K562 (cell line): Measurements from ENCODE around the gene SLC4A2. TPM values are rescaled to one million over a fixed set of nuclear protein-coding genes. Genes with fewer than 3 reads are reported as not detected.

Experiments used
- CTCF ChIP-seq, 3 experiments: IDR thresholded peaks in 2 of 3; conservative IDR thresholded peaks in 1 of 3; 2 replicates each; pipeline ENCODE4 v1.5.1; 2011 to 2012; ENCODE audit warnings: low read length in 3 of 3, mild to moderate bottlenecking in 3 of 3, control low read depth in 2 of 3, improper control_type of control experiment in 1 of 3, inconsistent platforms in 1 of 3, low read depth in 1 of 3, mixed read lengths in 1 of 3, moderate library complexity in 1 of 3; ENCODE audit not compliant: insufficient read depth in 2 of 3
- ERF ChIP-seq: fragments of 450-650 bp; formaldehyde crosslinking; IDR thresholded peaks from 2 replicates; pipeline ENCODE4 v1.4.0; 2020; ENCODE audit warnings: mild to moderate bottlenecking, mixed read lengths
- GABPA ChIP-seq: fragments of 200-800 bp; sonication (Bioruptor generic); conservative IDR thresholded peaks from 2 replicates; pipeline ENCODE4 v1.6.1; 2016; ENCODE audit warnings: low read depth, missing genetic modification characterization, missing compliant biosample characterization
- GTF2E2 ChIP-seq: fragments of 200-800 bp; sonication (Bioruptor generic); IDR thresholded peaks from 2 replicates; pipeline ENCODE4 v1.6.1; 2016; ENCODE audit warnings: missing genetic modification characterization, missing compliant biosample characterization
- HNRNPK ChIP-seq: fragments of 200-400 bp; formaldehyde crosslinking; IDR thresholded peaks from one replicate; pipeline ENCODE4 v1.6.1; 2018; ENCODE audit warnings: mild to moderate bottlenecking, low read depth, low read length; ENCODE audit not compliant: poor library complexity, severe bottlenecking
- JUN ChIP-seq, 2 experiments: sonication (generic) in 1 of 2; formaldehyde crosslinking in 1 of 2; IDR thresholded peaks; 2 replicates each; pipeline versions ENCODE4 v1.6.1 to v1.8.0; 2012 to 2022; ENCODE audit warnings: borderline replicate concordance in 2 of 2, mild to moderate bottlenecking in 2 of 2, improper control_type of control experiment in 1 of 2, low read depth in 1 of 2, low read length in 1 of 2, missing genetic modification reagents in 1 of 2
- MED1 ChIP-seq: sonication (generic); formaldehyde crosslinking; IDR thresholded peaks from 2 replicates; pipeline ENCODE4 v1.8.1; 2023; ENCODE audit warnings: missing genetic modification reagents, borderline replicate concordance
- PBX2 ChIP-seq, 2 experiments: IDR thresholded peaks in 1 of 2; conservative IDR thresholded peaks in 1 of 2; 2 replicates each; pipeline ENCODE4 v1.6.1; 2016; ENCODE audit warnings: low read depth in 2 of 2, mild to moderate bottlenecking in 1 of 2, missing compliant biosample characterization in 1 of 2, missing genetic modification characterization in 1 of 2, moderate library complexity in 1 of 2
- PHB2 ChIP-seq: fragments of 450-650 bp; IDR thresholded peaks from 2 replicates; pipeline ENCODE4 v1.6.1; 2017; ENCODE audit warnings: low read depth
- SMAD3 ChIP-seq: fragments of 450-650 bp; formaldehyde crosslinking; conservative IDR thresholded peaks from 2 replicates; pipeline ENCODE4 v1.4.0; 2020; ENCODE audit warnings: mild to moderate bottlenecking
- STAG1 ChIP-seq: sonication (generic); formaldehyde crosslinking; IDR thresholded peaks from 2 replicates; pipeline ENCODE4 v1.5.0; 2020; ENCODE audit warnings: missing genetic modification reagents, borderline replicate concordance
- TAF9B ChIP-seq: fragments of 450-650 bp; IDR thresholded peaks from 2 replicates; pipeline ENCODE4 v1.6.1; 2018; ENCODE audit warnings: mild to moderate bottlenecking; ENCODE audit not compliant: partially characterized antibody
- TCF7 ChIP-seq: sonication (generic); IDR thresholded peaks from 2 replicates; pipeline ENCODE4 v1.6.1; 2016; ENCODE audit warnings: antibody characterized with exemption, borderline replicate concordance
- ZNF175 ChIP-seq: fragments of 200-800 bp; sonication (Bioruptor generic); IDR thresholded peaks from 2 replicates; pipeline ENCODE4 v1.6.1; 2016; ENCODE audit warnings: low read depth, mild to moderate bottlenecking, missing genetic modification characterization, missing compliant biosample characterization
- ZNF324 ChIP-seq: fragments of 250-450 bp; sonication (Bioruptor Pico); IDR thresholded peaks from 2 replicates; pipeline ENCODE4 v1.4.0; 2020; ENCODE audit warnings: mild to moderate bottlenecking
- ZNF518B ChIP-seq: fragments of 250-450 bp; sonication (Bioruptor Pico); IDR thresholded peaks from 2 replicates; pipeline ENCODE4 v1.5.0; 2021; ENCODE audit warnings: mild to moderate bottlenecking, moderate library complexity
- polyA plus RNA-seq, 8 experiments: library from polyadenylated mRNA; depleted of rRNA in 4 of 8; stranded (reverse) in 5 of 8; unstranded in 3 of 8; fragments of >200 nt; fragmentation: Nextera tagmentation in 2 of 8; fragmentation: Illumina TruSeq in 1 of 8; extraction: Ambion mirVana in 2 of 8; extraction: Trizol in 1 of 8; gene quantifications; 2 replicates each; pipeline versions ENCODE4 v1.2.1 to v1.2.3, GENCODE V29; 2011 to 2014; ENCODE audit warnings: inconsistent platforms in 1 of 8, missing spikeins in 1 of 8
- total RNA-seq, 7 experiments: library from RNA; depleted of rRNA in 6 of 7; stranded (reverse); fragments of >200 nt in 6 of 7; fragmentation: Illumina TruSeq in 2 of 7; extraction: Trizol in 2 of 7; gene quantifications; 2 replicates each; pipeline versions ENCODE4 v1.2.1 to v1.2.3, GENCODE V29; 2011 to 2021; ENCODE audit warnings: low replicate concordance in 1 of 7

SLC4A2 gene
- total and polyA plus RNA-seq, 9 of the 15 experiments (the other 6 are each of a cell fraction or from before 2014, with no cell fraction given) = 11.4 to 375 (median 130) TPM

- TF ChIP-seq SMAD3 (CRISPR knock-in tag) = no peak
- TF ChIP-seq JUN (IDR thresholded peaks at IDR 0.05; ENCODE audit: borderline replicate concordance, low read depth, low read length) = peak; percentile 73; the same call in 1 of the 2 replicates
- TF ChIP-seq JUN (CRISPR knock-in tag; IDR thresholded peaks at IDR 0.05; ENCODE audit: borderline replicate concordance) = no peak
- TF ChIP-seq GABPA (tag) = no peak
- TF ChIP-seq ZNF175 (CRISPR knock-in tag) = peak; percentile 93
- TF ChIP-seq STAG1 (CRISPR knock-in tag) = no peak
- TF ChIP-seq ERF (CRISPR knock-in tag) = peak; percentile 67; the same call in 1 of the 2 replicates
- TF ChIP-seq ZNF324 (CRISPR knock-in tag) = 0 out of 2 replicates have a peak, but pooled peaks have one; percentile 15
- TF ChIP-seq HNRNPK = no peak
- TF ChIP-seq MED1 = no peak
- TF ChIP-seq ZNF518B (CRISPR knock-in tag) = no peak
- no peak for TF ChIP-seq PBX2 (CRISPR knock-in tag; IDR thresholded peaks at IDR 0.05; ENCODE audit: low read depth)
- TF ChIP-seq PBX2 (tag; conservative IDR thresholded peaks at IDR 0.05; ENCODE audit: low read depth) = no peak
- TF ChIP-seq GTF2E2 (tag) = no peak
- TF ChIP-seq TAF9B = no peak
- TF ChIP-seq CTCF (IDR thresholded peaks at IDR 0.05 in 2 of 3, conservative IDR thresholded peaks at IDR 0.05 in 1 of 3; ENCODE audit: insufficient read depth in 2 of 3, low read depth in 1 of 3, low read length in 3 of 3) = no peak
- peak; percentile 98 for TF ChIP-seq TCF7
- no peak for TF ChIP-seq PHB2
Observed at GRCh38 chr7:151057989-151058780, 1.2 kb upstream of the SLC4A2 start (continued).
